Smooth muscle cell (in vitro differentiated cells): ENCODE measurements around the gene CFAP52. TPM values are rescaled to one million over a fixed set of nuclear protein-coding genes. Genes with fewer than 3 reads are reported as not detected.

Experiments used
- DNase-seq: peaks from one replicate; lab custom pipeline; 2025; ENCODE audit not compliant: unreplicated experiment; lab: John Stamatoyannopoulos, UW
- H2AFZ ChIP-seq: fragments of 200-600 bp; sonication (generic); 2 replicates; pipeline ENCODE4 v1.6.0; 2016; ENCODE audit warnings: antibody characterized with exemption, low read depth, mild to moderate bottlenecking
- H3F3A ChIP-seq: fragments of 200-600 bp; sonication (generic); 2 replicates; pipeline ENCODE4 v1.6.0; 2017; ENCODE audit warnings: antibody characterized with exemption, low read depth
- H3K27ac ChIP-seq: fragments of 200-600 bp; sonication (generic); 2 replicates; pipeline ENCODE4 v1.5.1; 2016; ENCODE audit warnings: low read depth, mild to moderate bottlenecking
- H3K27me3 ChIP-seq: fragments of 200-600 bp; sonication (generic); 2 replicates; pipeline ENCODE4 v1.6.1; 2016; ENCODE audit warnings: low read depth, mild to moderate bottlenecking
- H3K36me3 ChIP-seq: fragments of 200-600 bp; sonication (generic); 2 replicates; pipeline ENCODE4 v1.5.1; 2016; ENCODE audit warnings: low read depth
- H3K4me1 ChIP-seq: fragments of 200-600 bp; sonication (generic); 2 replicates; pipeline ENCODE4 v1.5.1; 2016; ENCODE audit warnings: low read depth
- H3K4me2 ChIP-seq: fragments of 200-600 bp; sonication (generic); 2 replicates; pipeline ENCODE4 v1.6.0; 2016; ENCODE audit warnings: mild to moderate bottlenecking
- H3K4me3 ChIP-seq: fragments of 200-600 bp; sonication (generic); 2 replicates; pipeline ENCODE4 v1.5.1; 2016; ENCODE audit warnings: mild to moderate bottlenecking
- H3K79me2 ChIP-seq: fragments of 200-600 bp; sonication (generic); 2 replicates; pipeline ENCODE4 v1.6.0; 2016; ENCODE audit warnings: low read depth, mild to moderate bottlenecking
- H3K9ac ChIP-seq: fragments of 200-600 bp; sonication (generic); 2 replicates; pipeline ENCODE4 v1.6.0; 2016; ENCODE audit warnings: low read depth
- H3K9me3 ChIP-seq: fragments of 200-600 bp; sonication (generic); replicated peaks from 2 replicates; pipeline ENCODE4 v1.5.1; 2016; ENCODE audit warnings: low read depth
- H4K20me1 ChIP-seq: fragments of 200-600 bp; sonication (generic); 2 replicates; pipeline ENCODE4 v1.6.0; 2016; ENCODE audit warnings: low read depth
- WGBS: methylation state at CpG from one replicate; pipeline ENCODE4 v1.1.7; 2016; ENCODE audit warnings: low lambda C conversion rate; 5-methylcytosine and 5-hydroxymethylcytosine counted together
- polyA plus RNA-seq: library from polyadenylated mRNA; unstranded; fragments of >200 nt; fragmentation: Nextera tagmentation; extraction: Ambion mirVana; gene quantifications from 2 replicates; pipeline ENCODE4 v1.2.1, GENCODE V29; 2016
- total RNA-seq: library from RNA; depleted of rRNA; stranded (reverse); fragments of >200 nt; gene quantifications from 2 replicates; pipeline ENCODE4 v1.2.3, GENCODE V29; 2014
- TF ChIP-seq, protein P1 (sequence below): fragments of 200-600 bp; sonication (generic); IDR thresholded peaks from 2 replicates; pipeline ENCODE4 v1.5.1; 2017; ENCODE audit warnings: borderline replicate concordance, mild to moderate bottlenecking, antibody characterized with exemption; ENCODE audit not compliant: insufficient read depth, poor library complexity, severe bottlenecking

Gene CFAP52
- total and polyA plus RNA-seq, 2 experiments from 2014 or later = not detected

- H3K79me2 ChIP-seq = no peaks in the 10 kb centered on the region
- DNase-seq = no peak
- no peak overlapping the region for H3K27ac ChIP-seq
- no peak overlapping the region for H3K4me2 ChIP-seq
- no peak overlapping the region for H2AFZ ChIP-seq
- no peak overlapping the region for H3K9ac ChIP-seq
- no peaks in the 10 kb centered on the region for H3F3A ChIP-seq
- H3K9me3 ChIP-seq = no peaks in the 10 kb centered on the region
- TF ChIP-seq, protein P1, sequence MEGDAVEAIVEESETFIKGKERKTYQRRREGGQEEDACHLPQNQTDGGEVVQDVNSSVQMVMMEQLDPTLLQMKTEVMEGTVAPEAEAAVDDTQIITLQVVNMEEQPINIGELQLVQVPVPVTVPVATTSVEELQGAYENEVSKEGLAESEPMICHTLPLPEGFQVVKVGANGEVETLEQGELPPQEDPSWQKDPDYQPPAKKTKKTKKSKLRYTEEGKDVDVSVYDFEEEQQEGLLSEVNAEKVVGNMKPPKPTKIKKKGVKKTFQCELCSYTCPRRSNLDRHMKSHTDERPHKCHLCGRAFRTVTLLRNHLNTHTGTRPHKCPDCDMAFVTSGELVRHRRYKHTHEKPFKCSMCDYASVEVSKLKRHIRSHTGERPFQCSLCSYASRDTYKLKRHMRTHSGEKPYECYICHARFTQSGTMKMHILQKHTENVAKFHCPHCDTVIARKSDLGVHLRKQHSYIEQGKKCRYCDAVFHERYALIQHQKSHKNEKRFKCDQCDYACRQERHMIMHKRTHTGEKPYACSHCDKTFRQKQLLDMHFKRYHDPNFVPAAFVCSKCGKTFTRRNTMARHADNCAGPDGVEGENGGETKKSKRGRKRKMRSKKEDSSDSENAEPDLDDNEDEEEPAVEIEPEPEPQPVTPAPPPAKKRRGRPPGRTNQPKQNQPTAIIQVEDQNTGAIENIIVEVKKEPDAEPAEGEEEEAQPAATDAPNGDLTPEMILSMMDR = no peak
- WGBS = 74% methylated on average over 8 of the region's 8 CpGs
- no peak overlapping the region for H3K4me3 ChIP-seq
- H4K20me1 ChIP-seq = no peaks in the 10 kb centered on the region
- H3K27me3 ChIP-seq = no peaks in the 10 kb centered on the region
- no peaks in the 10 kb centered on the region for H3K36me3 ChIP-seq
- H3K4me1 ChIP-seq = peaks cover 11% of the 10 kb centered on the region
Observed at GRCh38 chr17:9672266-9672665, 95.8 kb downstream of the CFAP52 start.

DNA sequence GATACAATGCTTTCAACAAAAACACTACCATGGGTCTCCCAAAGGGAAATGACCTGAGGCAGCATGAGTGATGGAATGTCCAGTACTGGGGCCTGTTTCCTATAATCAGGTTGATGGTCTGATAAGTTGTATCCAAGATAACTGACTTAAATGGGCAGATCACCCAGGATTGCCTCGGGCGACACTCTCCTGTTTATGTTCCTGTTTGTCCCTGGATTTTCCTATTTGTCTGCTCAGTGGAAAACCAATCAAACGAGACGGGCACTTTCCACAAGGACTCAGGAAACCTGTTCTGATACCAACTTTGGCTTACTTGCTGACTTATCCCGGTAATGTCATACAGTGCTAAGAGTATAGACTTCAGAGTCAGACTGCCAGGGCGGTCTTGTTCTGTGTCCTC, 96.2 kb downstream of the CFAP52 start:
- no peak overlapping the region for H3K4me2 ChIP-seq
- TF ChIP-seq, protein P1 = no peak
- H3K36me3 ChIP-seq = no peaks in the 10 kb centered on the region
- H3K4me1 ChIP-seq = peaks cover 11% of the 10 kb centered on the region
- H2AFZ ChIP-seq = no peak overlapping the region
- no peaks in the 10 kb centered on the region for H3K79me2 ChIP-seq
- H3F3A ChIP-seq = no peaks in the 10 kb centered on the region
- H3K4me3 ChIP-seq = no peak overlapping the region
- no peak overlapping the region for H3K9ac ChIP-seq
- H4K20me1 ChIP-seq = no peaks in the 10 kb centered on the region
- H3K27ac ChIP-seq = peak overlapping the region; percentile 23
- DNase-seq = no peak
- 73% methylated on average over 6 of the region's 6 CpGs for WGBS
- no peaks in the 10 kb centered on the region for H3K27me3 ChIP-seq
- H3K9me3 ChIP-seq = no peaks in the 10 kb centered on the region

DNA sequence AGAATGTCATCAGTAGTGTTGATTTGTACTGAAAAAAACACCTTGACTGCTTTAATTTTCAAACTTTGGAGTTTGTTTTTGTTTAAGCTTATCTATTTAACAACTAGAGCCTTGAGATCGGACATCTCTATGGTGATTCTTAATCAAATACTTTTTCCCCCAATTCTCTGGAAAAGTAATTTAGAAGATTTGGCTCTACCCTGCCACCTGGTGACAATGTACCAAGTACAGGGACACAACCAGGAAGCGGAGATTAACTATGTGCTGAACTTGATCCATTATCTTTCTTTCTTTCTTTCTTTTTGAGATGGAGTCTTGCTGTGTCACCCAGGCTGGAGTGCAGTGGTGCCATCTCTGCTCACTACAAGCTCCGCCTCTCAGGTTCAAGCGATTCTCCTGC, 99.6 kb downstream of the CFAP52 start:
- peaks cover 9% of the 10 kb centered on the region for H3K9me3 ChIP-seq
- H3K27ac ChIP-seq = peak overlapping the region; percentile 95
- WGBS = 92% methylated on average over 4 of the region's 4 CpGs
- H3K4me3 ChIP-seq = no peak overlapping the region
- H3K27me3 ChIP-seq = no peaks in the 10 kb centered on the region
- no peaks in the 10 kb centered on the region for H3K36me3 ChIP-seq
- peaks cover 8% of the 10 kb centered on the region for H3K4me1 ChIP-seq
- H3K9ac ChIP-seq = peak overlapping the region; percentile 6
- H3K79me2 ChIP-seq = no peaks in the 10 kb centered on the region
- H4K20me1 ChIP-seq = no peaks in the 10 kb centered on the region
- no peak overlapping the region for H2AFZ ChIP-seq
- no peak for DNase-seq
- TF ChIP-seq, protein P1 = peak; percentile 20
- H3F3A ChIP-seq = no peaks in the 10 kb centered on the region
- no peak overlapping the region for H3K4me2 ChIP-seq

DNA sequence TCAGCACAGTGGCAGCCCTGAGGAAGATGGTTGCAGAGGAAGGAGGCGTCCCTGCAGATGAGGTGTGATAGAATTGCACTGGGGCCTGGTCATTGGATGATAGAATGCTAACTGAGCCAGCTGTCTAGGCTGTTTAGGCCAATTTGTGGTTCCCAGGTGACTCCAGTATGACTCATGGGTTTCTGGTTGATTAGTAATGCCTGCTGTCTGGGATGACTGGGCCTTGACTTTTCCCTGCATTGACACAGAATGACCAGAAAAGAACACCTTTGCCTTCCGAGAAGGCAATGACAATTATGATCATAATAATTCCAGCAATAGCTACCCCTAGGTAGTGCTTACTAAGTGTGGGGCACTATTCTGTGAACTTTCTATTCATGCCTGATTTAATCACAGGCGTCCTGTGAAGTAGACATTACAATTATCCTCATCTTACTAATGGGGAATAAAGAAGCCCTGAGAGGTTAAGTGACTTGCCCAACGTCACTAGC, 100.4 kb downstream of the CFAP52 start:
- Histone ChIP-seq H3K79me2 (no peaks in the 10 kb centered on the region), H3K9ac (peak overlapping the region; percentile 78), H3K9me3 (peaks cover 9% of the 10 kb centered on the region), H3K27me3 (no peaks in the 10 kb centered on the region), H2AFZ (no peak overlapping the region), H3K4me1 (peaks cover under 1% of the 10 kb centered on the region), H3K27ac (peak overlapping the region; percentile 95), H3K4me2 (no peak overlapping the region), H3F3A (no peaks in the 10 kb centered on the region), H4K20me1 (no peaks in the 10 kb centered on the region), H3K36me3 (no peaks in the 10 kb centered on the region), H3K4me3 (no peak overlapping the region)
- DNase-seq = no peak
- 50% methylated on average over 4 of the region's 4 CpGs for WGBS
- TF ChIP-seq, protein P1 = no peak
